ENCODE measurements around the gene CEP192.

The CEP192 gene

DNA sequence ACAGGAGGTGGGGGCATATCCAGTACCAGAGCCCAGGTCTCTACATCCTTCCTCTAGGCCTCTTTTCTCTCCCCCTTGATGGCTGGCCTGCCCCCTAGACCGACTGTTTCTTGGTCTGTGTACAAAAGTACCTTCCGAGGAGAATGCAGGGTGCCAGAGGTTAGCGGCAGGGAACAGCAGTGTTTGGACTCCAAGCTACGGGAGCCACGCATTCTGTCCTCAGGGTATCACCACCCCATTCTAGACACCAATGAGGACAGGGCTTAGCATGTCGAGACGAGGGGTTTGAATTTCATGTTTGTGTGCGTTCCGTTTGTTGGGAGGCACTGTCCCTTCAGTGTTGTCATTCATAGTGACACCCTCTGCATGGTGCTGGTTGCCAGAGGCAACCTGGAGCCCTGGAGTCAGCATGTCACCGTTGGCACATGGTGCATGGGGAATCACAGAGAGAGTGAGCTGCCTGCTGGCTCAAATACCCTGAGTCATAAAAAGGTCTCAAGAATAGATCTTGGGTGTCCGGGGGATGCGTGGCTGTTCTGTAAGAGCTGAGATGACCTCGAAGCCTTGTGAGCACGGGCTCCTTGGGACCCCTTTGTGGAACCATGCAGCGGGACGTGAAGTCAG lies 170.2 kb downstream of the CEP192 start:
- Histone ChIP-seq H3K4me3 (ENCODE audit: low read length) (no peak overlapping the region), H3K27me3 (ENCODE audit: control insufficient read depth, insufficient read depth, low read length) (peaks cover 1% of the 10 kb centered on the region; the same call in 1 of the 2 replicates), H3K27ac (ENCODE audit: low read length) (no peak overlapping the region), H3K4me1 (ENCODE audit: control insufficient read depth, insufficient read depth, low read length) (peaks cover 4% of the 10 kb centered on the region), H3K9me3 (ENCODE audit: control insufficient read depth, insufficient read depth, low read length) (no peaks in the 10 kb centered on the region), H3K36me3 (ENCODE audit: control insufficient read depth, insufficient read depth, low read length) (no peaks in the 10 kb centered on the region)
- DNase-seq (ENCODE audit: low read depth, low spot score): no peak
- no CpG with 5 or more reads among the region's 16 CpGs for WGBS (ENCODE audit: insufficient coverage, insufficient read length)

DNA sequence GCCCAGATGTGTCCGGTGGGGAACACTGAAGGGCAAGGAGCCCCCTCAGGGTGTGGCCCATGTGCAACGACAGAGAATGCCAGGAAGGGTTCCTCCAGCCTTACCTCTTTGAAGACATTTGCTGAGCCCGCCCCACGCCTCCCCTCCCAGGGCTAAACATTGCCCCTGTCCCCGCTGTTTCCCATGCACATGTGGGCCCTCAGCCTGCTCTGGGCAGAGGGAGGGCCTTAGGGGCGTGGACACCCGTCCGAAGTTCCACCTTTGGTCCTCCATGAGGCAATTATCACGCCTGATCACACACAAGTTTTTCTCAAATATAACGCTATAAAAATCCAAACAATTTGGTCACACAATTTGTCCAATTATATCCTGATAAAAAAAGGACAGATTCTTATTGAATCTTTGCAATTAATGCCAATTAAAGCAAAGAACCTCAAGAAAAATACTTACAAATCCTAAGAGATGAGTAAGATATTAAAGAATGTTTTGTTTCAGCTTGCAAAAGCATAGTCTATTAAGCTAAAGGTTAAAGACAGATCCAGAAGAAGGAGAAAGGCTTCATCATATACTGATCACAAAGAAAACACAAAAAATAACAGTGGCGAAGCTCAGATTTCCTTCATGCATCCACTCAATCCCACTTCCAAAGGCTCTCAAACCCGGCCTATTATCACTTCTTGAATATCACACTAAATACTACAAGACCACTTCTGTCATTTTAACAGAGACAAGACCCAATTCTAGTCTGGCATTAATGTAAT lies 172.2 kb downstream of the CEP192 start:
- Histone ChIP-seq H3K36me3 (ENCODE audit: control insufficient read depth, insufficient read depth, low read length) (no peaks in the 10 kb centered on the region), H3K9me3 (ENCODE audit: control insufficient read depth, insufficient read depth, low read length) (no peaks in the 10 kb centered on the region), H3K27me3 (ENCODE audit: control insufficient read depth, insufficient read depth, low read length) (no peaks in the 10 kb centered on the region; the same call in 1 of the 2 replicates), H3K4me3 (ENCODE audit: low read length) (no peak overlapping the region), H3K4me1 (ENCODE audit: control insufficient read depth, insufficient read depth, low read length) (peaks cover 4% of the 10 kb centered on the region), H3K27ac (ENCODE audit: low read length) (no peak overlapping the region)
- WGBS (ENCODE audit: insufficient coverage, insufficient read length): 100% methylated on average over 1 of the region's 12 CpGs
- no peak for DNase-seq (ENCODE audit: low read depth, low spot score)

DNA sequence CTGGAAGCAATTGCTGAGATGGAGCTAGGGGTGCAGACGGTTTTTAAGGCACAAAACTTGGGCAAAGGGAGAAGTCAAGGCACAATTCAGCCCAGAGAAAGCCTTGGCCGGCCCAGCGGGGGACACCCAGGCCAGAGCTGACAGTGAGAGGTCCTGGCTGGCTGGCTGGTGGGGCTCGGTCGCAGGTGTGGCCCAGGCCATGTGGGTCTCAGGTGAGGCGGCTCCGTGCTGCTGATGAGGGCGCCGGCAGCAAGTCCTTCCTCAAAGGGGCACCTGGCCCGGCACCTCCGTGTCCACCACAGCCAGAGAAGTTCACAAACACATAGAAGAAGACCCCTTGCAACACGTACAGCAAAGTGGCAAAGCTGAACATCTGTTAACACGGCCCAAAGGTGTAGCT lies 173.2 kb downstream of the CEP192 start:
- H3K36me3 ChIP-seq (ENCODE audit: control insufficient read depth, insufficient read depth, low read length): no peaks in the 10 kb centered on the region
- H3K27ac ChIP-seq (ENCODE audit: low read length): no peak overlapping the region
- H3K27me3 ChIP-seq (ENCODE audit: control insufficient read depth, insufficient read depth, low read length): no peaks in the 10 kb centered on the region; the same call in 1 of the 2 replicates
- DNase-seq (ENCODE audit: low read depth, low spot score): no peak
- H3K4me3 ChIP-seq (ENCODE audit: low read length): no peak overlapping the region
- WGBS (ENCODE audit: insufficient coverage, insufficient read length): no CpG with 5 or more reads among the region's 13 CpGs
- H3K9me3 ChIP-seq (ENCODE audit: control insufficient read depth, insufficient read depth, low read length): no peaks in the 10 kb centered on the region
- H3K4me1 ChIP-seq (ENCODE audit: control insufficient read depth, insufficient read depth, low read length): peaks cover 4% of the 10 kb centered on the region

DNA sequence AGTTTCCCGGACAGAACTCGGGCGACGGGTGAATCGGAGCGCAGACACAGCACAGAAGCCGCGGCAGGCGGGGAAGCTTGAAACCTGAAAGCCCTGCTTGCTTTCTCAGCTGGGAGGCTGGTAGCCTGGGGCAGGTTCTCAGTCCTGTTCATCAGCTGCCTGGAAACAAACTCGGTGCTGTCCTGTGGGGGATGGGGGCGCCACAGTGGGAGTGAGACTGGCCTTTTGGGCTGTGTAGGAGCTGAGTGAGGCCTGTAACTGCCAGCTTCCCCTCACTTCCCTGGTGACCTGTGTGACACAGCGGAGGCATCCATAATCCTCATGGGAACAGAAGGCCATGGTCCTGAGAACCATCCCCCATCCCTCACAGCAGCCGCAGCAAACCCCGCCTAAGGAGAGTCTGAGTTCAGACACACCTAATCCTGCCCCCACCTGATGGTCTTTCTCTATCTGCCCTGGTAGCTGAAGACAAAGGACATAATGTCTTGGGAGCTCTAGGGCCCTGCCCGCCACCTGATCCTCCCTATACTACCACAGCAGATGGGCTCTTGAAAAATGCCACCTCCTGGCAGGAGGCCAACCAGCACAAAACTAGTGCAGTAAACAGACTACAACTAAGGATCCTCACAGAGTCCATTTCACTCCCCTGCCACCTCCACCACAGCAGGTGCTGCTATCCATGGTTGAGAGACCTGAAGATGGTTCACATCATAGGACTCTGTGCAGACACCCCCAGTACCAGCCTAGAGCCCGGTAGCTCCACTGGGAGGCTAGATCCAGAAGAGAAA lies 174.7 kb downstream of the CEP192 start:
- Histone ChIP-seq H3K4me3 (ENCODE audit: low read length) (no peak overlapping the region), H3K27ac (ENCODE audit: low read length) (no peak overlapping the region), H3K36me3 (ENCODE audit: control insufficient read depth, insufficient read depth, low read length) (no peaks in the 10 kb centered on the region), H3K9me3 (ENCODE audit: control insufficient read depth, insufficient read depth, low read length) (no peaks in the 10 kb centered on the region), H3K27me3 (ENCODE audit: control insufficient read depth, insufficient read depth, low read length) (no peaks in the 10 kb centered on the region), H3K4me1 (ENCODE audit: control insufficient read depth, insufficient read depth, low read length) (peaks cover 4% of the 10 kb centered on the region)
- DNase-seq (ENCODE audit: low read depth, low spot score): no peak
- no CpG with 5 or more reads among the region's 16 CpGs for WGBS (ENCODE audit: insufficient coverage, insufficient read length)

DNA sequence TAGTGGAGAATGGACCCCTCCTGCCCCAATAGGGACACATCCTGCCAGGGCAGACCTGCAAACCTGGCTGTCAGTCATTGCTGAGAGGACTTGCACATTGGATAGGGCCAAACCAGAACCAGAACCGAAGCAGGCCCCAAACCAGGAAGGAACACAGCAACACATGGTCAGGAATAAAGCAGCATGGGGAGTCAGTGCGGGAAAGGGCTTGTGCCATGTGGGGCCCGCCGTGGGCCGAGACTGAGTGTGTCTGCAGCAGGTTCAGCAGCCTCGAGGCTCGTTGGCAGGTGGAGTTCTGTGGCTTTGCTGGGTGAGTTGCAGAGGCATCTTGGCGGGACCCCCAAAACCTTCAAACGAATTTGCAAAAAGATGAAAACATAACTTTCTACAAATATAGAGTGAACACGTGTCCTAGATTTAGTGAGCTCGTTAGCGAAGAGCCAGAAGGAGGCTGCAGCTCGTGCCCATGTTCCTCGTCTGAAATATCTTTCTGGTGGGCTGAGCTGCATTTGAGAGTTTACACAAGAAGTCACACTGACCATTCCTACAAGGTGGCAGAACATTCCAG lies 182.5 kb downstream of the CEP192 start:
- no peaks in the 10 kb centered on the region for H3K27me3 ChIP-seq (ENCODE audit: control insufficient read depth, insufficient read depth, low read length)
- no CpG with 5 or more reads among the region's 14 CpGs for WGBS (ENCODE audit: insufficient coverage, insufficient read length)
- no peaks in the 10 kb centered on the region for H3K4me1 ChIP-seq (ENCODE audit: control insufficient read depth, insufficient read depth, low read length)
- no peaks in the 10 kb centered on the region for H3K9me3 ChIP-seq (ENCODE audit: control insufficient read depth, insufficient read depth, low read length)
- no peak overlapping the region for H3K27ac ChIP-seq (ENCODE audit: low read length)
- H3K4me3 ChIP-seq (ENCODE audit: low read length): no peak overlapping the region
- H3K36me3 ChIP-seq (ENCODE audit: control insufficient read depth, insufficient read depth, low read length): no peaks in the 10 kb centered on the region
- no peak for DNase-seq (ENCODE audit: low read depth, low spot score)
